WTC11 (cell line): ENCODE measurements around the gene INCENP. TPM values are rescaled to one million over a fixed set of nuclear protein-coding genes. Genes with fewer than 3 reads are reported as not detected.

Experiments used
- ATAC-seq: fragments of 200-7000 bp; cut with Tn5 transposase; 2 replicates; pipeline ENCODE4 v1.10.0; 2021; ENCODE audit warnings: mild to moderate bottlenecking, moderate library complexity
- CTCF ChIA-PET: fragments of 300-600 bp; sonication (Branson Sonifier 250); formaldehyde crosslinking; loops from one replicate; lab custom pipeline; 2021; ENCODE audit warnings: antibody characterized with exemption; lab: Charles Lee
- POLR2A ChIA-PET: fragments of 350-600 bp; sonication (Branson Sonifier 250); formaldehyde crosslinking; loops from one replicate; lab custom pipeline; 2021; ENCODE audit warnings: antibody characterized with exemption; lab: Charles Lee
- DNase-seq: peaks from one replicate; pipeline ENCODE4 v3.0.0; 2021; ENCODE audit warnings: low spot score
- H3K27ac Mint-ChIP-seq: 2 replicates; pipeline ENCODE4 v1.8.0; 2021; ENCODE audit warnings: mixed read lengths
- H3K27me3 Mint-ChIP-seq: 2 replicates; pipeline ENCODE4 v1.8.0; 2021; ENCODE audit warnings: low read depth, mild to moderate bottlenecking, moderate library complexity, mixed read lengths
- H3K36me3 Mint-ChIP-seq: 2 replicates; pipeline ENCODE4 v1.8.0; 2021; ENCODE audit warnings: mixed read lengths
- H3K4me1 Mint-ChIP-seq: 2 replicates; pipeline ENCODE4 v1.8.0; 2022; ENCODE audit warnings: mixed read lengths
- H3K4me3 Mint-ChIP-seq: 2 replicates; pipeline ENCODE4 v1.8.0; 2021; ENCODE audit warnings: mild to moderate bottlenecking, moderate library complexity, mixed read lengths
- H3K9me3 Mint-ChIP-seq: 2 replicates; pipeline ENCODE4 v1.8.0; 2021; ENCODE audit warnings: mixed read lengths
- CREM ChIP-seq: sonication (generic); formaldehyde crosslinking; IDR thresholded peaks from 2 replicates; pipeline ENCODE4 v1.8.1; 2022; ENCODE audit warnings: mild to moderate bottlenecking, missing genetic modification reagents, moderate library complexity
- ESRRA ChIP-seq: sonication (generic); formaldehyde crosslinking; IDR thresholded peaks from 2 replicates; pipeline ENCODE4 v1.8.1; 2022; ENCODE audit warnings: mild to moderate bottlenecking, missing genetic modification reagents, borderline replicate concordance
- HMGA2 ChIP-seq: fragments of 250-450 bp; sonication (Bioruptor Pico); IDR thresholded peaks from 2 replicates; pipeline ENCODE4 v1.4.0; 2021; ENCODE audit warnings: mild to moderate bottlenecking, moderate library complexity
- MXD4 ChIP-seq: fragments of 250-450 bp; sonication (Bioruptor Pico); IDR thresholded peaks from 2 replicates; pipeline ENCODE4 v1.8.0; 2021; ENCODE audit warnings: mild to moderate bottlenecking, moderate library complexity, borderline replicate concordance
- NFATC4 ChIP-seq: fragments of 250-450 bp; sonication (Bioruptor Pico); IDR thresholded peaks from 2 replicates; pipeline ENCODE4 v1.9.0; 2021; ENCODE audit warnings: mild to moderate bottlenecking
- total RNA-seq: library from RNA; stranded (reverse); gene quantifications from 3 replicates; pipeline ENCODE4 v1.2.3, GENCODE V29; 2021
- TF ChIP-seq, protein P1 (sequence below): sonication (generic); formaldehyde crosslinking; IDR thresholded peaks from 2 replicates; pipeline ENCODE4 v1.8.1; 2022; ENCODE audit warnings: missing genetic modification reagents, borderline replicate concordance
- TF ChIP-seq, protein P2 (sequence below): sonication (generic); formaldehyde crosslinking; IDR thresholded peaks from 2 replicates; pipeline ENCODE4 v1.8.1; 2022; ENCODE audit warnings: mild to moderate bottlenecking, moderate library complexity, missing genetic modification reagents
- TF ChIP-seq, protein P3 (sequence below): sonication (generic); formaldehyde crosslinking; IDR thresholded peaks from 2 replicates; pipeline ENCODE4 v1.8.1; 2023; ENCODE audit warnings: mild to moderate bottlenecking, missing genetic modification reagents
- TF ChIP-seq, protein P4 (sequence below): fragments of 200-600 bp; IDR thresholded peaks from 2 replicates; pipeline ENCODE4 v1.8.0; 2022; ENCODE audit warnings: antibody characterized with exemption
- TF ChIP-seq, protein P5 (sequence below): sonication (generic); formaldehyde crosslinking; IDR thresholded peaks from 2 replicates; pipeline ENCODE4 v1.8.0; 2022; ENCODE audit warnings: mild to moderate bottlenecking, missing genetic modification reagents
- TF ChIP-seq, protein P6 (sequence below): sonication (generic); formaldehyde crosslinking; IDR thresholded peaks from 2 replicates; pipeline ENCODE4 v1.8.0; 2023; ENCODE audit warnings: missing genetic modification reagents, mild to moderate bottlenecking, borderline replicate concordance
- TF ChIP-seq, protein P7 (sequence below): sonication (generic); formaldehyde crosslinking; IDR thresholded peaks from 2 replicates; pipeline ENCODE4 v1.8.0; 2022; ENCODE audit warnings: mild to moderate bottlenecking, missing genetic modification reagents

Gene INCENP
- total RNA-seq, 1 experiment from 2014 or later: 158 TPM

DNA sequence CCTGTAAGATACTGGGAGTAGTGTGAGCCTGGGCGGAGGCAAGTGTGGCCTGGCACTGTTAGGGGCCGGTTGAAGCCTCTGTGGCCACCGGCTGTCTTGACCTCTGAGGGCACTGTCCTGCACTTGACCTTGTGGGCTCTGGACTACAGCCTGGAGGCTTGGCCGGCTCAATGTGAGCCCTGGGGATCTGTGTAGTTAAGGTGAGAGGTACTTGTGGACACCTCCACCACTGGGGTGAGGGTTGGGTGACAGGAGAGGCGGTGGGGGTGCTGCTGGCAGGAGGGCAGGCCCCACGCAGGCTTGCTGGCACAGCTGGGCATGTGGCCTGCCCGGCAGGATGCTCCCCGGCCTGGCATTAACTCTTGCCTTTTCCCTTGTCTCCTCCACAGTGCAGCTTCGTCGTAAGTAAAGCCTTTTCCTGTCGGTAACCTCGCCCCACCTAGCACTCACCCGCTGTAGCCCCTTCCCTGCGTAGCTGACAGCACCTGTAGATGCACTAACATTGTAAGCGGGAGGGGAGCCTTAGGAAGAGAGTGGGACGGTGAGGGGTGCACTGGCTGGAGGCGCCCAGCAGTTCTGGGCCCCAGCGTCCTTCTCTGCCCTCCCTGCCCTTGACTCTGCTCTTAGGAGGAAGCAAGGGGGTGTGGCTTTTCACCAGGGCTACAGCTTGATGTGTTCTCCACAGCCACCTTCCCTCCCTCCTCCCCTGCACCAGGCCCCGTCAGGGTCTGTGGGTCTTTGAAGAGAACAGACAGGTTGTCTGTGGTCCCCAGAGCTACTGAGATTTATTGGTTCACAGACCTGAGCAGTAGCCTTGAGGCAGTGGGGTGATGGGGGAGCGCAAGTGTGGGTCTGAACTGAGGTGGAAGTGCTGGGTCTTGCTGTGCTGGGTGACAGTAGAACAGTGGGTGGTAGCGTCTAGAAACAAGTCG lies 17.6 kb downstream of the INCENP start (continued):
- TF ChIP-seq, protein P1, sequence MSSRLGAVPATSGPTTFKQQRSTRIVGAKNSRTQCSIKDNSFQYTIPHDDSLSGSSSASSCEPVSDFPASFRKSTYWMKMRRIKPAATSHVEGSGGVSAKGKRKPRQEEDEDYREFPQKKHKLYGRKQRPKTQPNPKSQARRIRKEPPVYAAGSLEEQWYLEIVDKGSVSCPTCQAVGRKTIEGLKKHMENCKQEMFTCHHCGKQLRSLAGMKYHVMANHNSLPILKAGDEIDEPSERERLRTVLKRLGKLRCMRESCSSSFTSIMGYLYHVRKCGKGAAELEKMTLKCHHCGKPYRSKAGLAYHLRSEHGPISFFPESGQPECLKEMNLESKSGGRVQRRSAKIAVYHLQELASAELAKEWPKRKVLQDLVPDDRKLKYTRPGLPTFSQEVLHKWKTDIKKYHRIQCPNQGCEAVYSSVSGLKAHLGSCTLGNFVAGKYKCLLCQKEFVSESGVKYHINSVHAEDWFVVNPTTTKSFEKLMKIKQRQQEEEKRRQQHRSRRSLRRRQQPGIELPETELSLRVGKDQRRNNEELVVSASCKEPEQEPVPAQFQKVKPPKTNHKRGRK (CRISPR knock-in tag): no peak
- TF ChIP-seq, protein P2, sequence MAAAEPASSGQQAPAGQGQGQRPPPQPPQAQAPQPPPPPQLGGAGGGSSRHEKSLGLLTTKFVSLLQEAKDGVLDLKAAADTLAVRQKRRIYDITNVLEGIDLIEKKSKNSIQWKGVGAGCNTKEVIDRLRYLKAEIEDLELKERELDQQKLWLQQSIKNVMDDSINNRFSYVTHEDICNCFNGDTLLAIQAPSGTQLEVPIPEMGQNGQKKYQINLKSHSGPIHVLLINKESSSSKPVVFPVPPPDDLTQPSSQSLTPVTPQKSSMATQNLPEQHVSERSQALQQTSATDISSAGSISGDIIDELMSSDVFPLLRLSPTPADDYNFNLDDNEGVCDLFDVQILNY (CRISPR knock-in tag): no peak
- TF ChIP-seq HMGA2 (CRISPR knock-in tag) (no peak), ESRRA (CRISPR knock-in tag) (no peak), NFATC4 (CRISPR knock-in tag) (no peak), MXD4 (CRISPR knock-in tag) (no peak)
- TF ChIP-seq, protein P3, sequence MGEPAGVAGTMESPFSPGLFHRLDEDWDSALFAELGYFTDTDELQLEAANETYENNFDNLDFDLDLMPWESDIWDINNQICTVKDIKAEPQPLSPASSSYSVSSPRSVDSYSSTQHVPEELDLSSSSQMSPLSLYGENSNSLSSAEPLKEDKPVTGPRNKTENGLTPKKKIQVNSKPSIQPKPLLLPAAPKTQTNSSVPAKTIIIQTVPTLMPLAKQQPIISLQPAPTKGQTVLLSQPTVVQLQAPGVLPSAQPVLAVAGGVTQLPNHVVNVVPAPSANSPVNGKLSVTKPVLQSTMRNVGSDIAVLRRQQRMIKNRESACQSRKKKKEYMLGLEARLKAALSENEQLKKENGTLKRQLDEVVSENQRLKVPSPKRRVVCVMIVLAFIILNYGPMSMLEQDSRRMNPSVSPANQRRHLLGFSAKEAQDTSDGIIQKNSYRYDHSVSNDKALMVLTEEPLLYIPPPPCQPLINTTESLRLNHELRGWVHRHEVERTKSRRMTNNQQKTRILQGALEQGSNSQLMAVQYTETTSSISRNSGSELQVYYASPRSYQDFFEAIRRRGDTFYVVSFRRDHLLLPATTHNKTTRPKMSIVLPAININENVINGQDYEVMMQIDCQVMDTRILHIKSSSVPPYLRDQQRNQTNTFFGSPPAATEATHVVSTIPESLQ: no peak

DNA sequence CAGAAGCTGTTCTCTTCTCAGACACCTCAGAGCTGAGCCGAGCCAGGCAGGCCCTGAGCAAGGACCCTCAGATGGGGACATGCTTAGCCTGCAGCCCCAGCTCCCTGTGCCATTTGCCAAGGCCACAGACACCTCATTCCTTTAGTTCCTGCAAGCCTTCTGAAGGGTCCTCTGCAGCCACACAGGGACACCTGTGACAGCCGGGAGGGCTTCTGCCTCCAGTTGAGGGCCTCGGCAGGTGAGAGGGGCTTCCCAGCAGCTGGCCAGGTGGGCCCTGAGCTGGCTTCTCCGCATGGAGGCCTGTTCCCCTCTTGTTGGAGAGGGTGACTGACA lies 18.2 kb downstream of the INCENP start:
- no peak for TF ChIP-seq MXD4 (CRISPR knock-in tag)
- TF ChIP-seq, protein P4, sequence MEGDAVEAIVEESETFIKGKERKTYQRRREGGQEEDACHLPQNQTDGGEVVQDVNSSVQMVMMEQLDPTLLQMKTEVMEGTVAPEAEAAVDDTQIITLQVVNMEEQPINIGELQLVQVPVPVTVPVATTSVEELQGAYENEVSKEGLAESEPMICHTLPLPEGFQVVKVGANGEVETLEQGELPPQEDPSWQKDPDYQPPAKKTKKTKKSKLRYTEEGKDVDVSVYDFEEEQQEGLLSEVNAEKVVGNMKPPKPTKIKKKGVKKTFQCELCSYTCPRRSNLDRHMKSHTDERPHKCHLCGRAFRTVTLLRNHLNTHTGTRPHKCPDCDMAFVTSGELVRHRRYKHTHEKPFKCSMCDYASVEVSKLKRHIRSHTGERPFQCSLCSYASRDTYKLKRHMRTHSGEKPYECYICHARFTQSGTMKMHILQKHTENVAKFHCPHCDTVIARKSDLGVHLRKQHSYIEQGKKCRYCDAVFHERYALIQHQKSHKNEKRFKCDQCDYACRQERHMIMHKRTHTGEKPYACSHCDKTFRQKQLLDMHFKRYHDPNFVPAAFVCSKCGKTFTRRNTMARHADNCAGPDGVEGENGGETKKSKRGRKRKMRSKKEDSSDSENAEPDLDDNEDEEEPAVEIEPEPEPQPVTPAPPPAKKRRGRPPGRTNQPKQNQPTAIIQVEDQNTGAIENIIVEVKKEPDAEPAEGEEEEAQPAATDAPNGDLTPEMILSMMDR: no peak
- TF ChIP-seq, protein P5, sequence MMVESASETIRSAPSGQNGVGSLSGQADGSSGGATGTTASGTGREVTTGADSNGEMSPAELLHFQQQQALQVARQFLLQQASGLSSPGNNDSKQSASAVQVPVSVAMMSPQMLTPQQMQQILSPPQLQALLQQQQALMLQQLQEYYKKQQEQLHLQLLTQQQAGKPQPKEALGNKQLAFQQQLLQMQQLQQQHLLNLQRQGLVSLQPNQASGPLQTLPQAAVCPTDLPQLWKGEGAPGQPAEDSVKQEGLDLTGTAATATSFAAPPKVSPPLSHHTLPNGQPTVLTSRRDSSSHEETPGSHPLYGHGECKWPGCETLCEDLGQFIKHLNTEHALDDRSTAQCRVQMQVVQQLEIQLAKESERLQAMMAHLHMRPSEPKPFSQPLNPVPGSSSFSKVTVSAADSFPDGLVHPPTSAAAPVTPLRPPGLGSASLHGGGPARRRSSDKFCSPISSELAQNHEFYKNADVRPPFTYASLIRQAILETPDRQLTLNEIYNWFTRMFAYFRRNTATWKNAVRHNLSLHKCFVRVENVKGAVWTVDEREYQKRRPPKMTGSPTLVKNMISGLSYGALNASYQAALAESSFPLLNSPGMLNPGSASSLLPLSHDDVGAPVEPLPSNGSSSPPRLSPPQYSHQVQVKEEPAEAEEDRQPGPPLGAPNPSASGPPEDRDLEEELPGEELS: no peak
- TF ChIP-seq, protein P6, sequence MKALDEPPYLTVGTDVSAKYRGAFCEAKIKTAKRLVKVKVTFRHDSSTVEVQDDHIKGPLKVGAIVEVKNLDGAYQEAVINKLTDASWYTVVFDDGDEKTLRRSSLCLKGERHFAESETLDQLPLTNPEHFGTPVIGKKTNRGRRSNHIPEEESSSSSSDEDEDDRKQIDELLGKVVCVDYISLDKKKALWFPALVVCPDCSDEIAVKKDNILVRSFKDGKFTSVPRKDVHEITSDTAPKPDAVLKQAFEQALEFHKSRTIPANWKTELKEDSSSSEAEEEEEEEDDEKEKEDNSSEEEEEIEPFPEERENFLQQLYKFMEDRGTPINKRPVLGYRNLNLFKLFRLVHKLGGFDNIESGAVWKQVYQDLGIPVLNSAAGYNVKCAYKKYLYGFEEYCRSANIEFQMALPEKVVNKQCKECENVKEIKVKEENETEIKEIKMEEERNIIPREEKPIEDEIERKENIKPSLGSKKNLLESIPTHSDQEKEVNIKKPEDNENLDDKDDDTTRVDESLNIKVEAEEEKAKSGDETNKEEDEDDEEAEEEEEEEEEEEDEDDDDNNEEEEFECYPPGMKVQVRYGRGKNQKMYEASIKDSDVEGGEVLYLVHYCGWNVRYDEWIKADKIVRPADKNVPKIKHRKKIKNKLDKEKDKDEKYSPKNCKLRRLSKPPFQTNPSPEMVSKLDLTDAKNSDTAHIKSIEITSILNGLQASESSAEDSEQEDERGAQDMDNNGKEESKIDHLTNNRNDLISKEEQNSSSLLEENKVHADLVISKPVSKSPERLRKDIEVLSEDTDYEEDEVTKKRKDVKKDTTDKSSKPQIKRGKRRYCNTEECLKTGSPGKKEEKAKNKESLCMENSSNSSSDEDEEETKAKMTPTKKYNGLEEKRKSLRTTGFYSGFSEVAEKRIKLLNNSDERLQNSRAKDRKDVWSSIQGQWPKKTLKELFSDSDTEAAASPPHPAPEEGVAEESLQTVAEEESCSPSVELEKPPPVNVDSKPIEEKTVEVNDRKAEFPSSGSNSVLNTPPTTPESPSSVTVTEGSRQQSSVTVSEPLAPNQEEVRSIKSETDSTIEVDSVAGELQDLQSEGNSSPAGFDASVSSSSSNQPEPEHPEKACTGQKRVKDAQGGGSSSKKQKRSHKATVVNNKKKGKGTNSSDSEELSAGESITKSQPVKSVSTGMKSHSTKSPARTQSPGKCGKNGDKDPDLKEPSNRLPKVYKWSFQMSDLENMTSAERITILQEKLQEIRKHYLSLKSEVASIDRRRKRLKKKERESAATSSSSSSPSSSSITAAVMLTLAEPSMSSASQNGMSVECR (CRISPR knock-in tag): no peak
- no peak for TF ChIP-seq CREM
- TF ChIP-seq, protein P7, sequence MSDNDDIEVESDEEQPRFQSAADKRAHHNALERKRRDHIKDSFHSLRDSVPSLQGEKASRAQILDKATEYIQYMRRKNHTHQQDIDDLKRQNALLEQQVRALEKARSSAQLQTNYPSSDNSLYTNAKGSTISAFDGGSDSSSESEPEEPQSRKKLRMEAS (CRISPR knock-in tag): no peak
- no peak for TF ChIP-seq ESRRA (CRISPR knock-in tag)
- Mint-ChIP-seq H3K4me3 (no peak overlapping the region), H3K4me1 (no peaks in the 10 kb centered on the region), H3K9me3 (no peaks in the 10 kb centered on the region), H3K36me3 (peaks cover 50% of the 10 kb centered on the region), H3K27ac (no peak overlapping the region), H3K27me3 (no peaks in the 10 kb centered on the region)
- CTCF ChIA-PET: no interaction called here
- POLR2A ChIA-PET: interaction anchor here (0.6 kb wide), 1 partner anchor 412 kb away, joined by 4 read pairs; no protein-coding TSS in a partner anchor
- DNase-seq (no peak), ATAC-seq (no peak)
